B cell (primary cell): ENCODE data around the gene SLC43A3. TPM values are rescaled to one million over a fixed set of nuclear protein-coding genes. Genes with fewer than 3 reads are reported as not detected.
A peak's percentile ranks its signal among the peaks of the same experiment; 100 is the strongest.

Experiments
- ATAC-seq: fragments of 200-7000 bp; cut with Tn5 transposase; one replicate; pipeline ENCODE4 v1.10.0; 2021; ENCODE audit warnings: low read depth, mild to moderate bottlenecking, moderate number of reproducible peaks, moderate library complexity
- CTCF ChIA-PET: fragments of 350-600 bp; sonication (Branson Sonifier 250); formaldehyde crosslinking; loops from one replicate; lab custom pipeline; 2021; ENCODE audit warnings: antibody characterized with exemption, inconsistent platforms; lab: Charles Lee
- POLR2A ChIA-PET: fragments of 350-600 bp; sonication (Branson Sonifier 250); formaldehyde crosslinking; loops from one replicate; lab custom pipeline; 2021; ENCODE audit warnings: antibody characterized with exemption; lab: Charles Lee
- DNase-seq: peaks from one replicate; pipeline ENCODE4 v3.0.0; 2013
- H2AFZ ChIP-seq: 2 replicates; pipeline ENCODE4 v1.6.1; 2012; ENCODE audit warnings: mild to moderate bottlenecking, low read depth, low read length; ENCODE audit not compliant: insufficient read depth, poor library complexity, severe bottlenecking
- H3K27ac ChIP-seq, 2 donors: 1 replicate in 1 of 2; 2 replicates in 1 of 2; pipeline ENCODE4 v1.5.1; 2012 to 2013; ENCODE audit warnings: low read length in 2 of 2, mild to moderate bottlenecking in 2 of 2, moderate library complexity in 1 of 2
- H3K27me3 ChIP-seq, 4 experiments: fragments of 200-600 bp in 1 of 4; sonication (generic) in 1 of 4; replicated peaks in 1 of 4; 1 replicate in 2 of 4; 2 replicates in 2 of 4; pipeline versions ENCODE4 v1.6.1 to v1.7.0; 2013 to 2016; ENCODE audit warnings: low read length in 3 of 4, mild to moderate bottlenecking in 2 of 4, mixed read lengths in 1 of 4, moderate library complexity in 1 of 4; ENCODE audit not compliant: insufficient read depth in 4 of 4, control insufficient read depth in 3 of 4; ENCODE audit errors: control extremely low read depth in 1 of 4
- H3K36me3 ChIP-seq, 2 experiments: replicated peaks in 1 of 2; 1 replicate in 1 of 2; 2 replicates in 1 of 2; pipeline versions ENCODE4 v1.6.1 to v1.7.1; 2013; ENCODE audit warnings: low read length in 1 of 2; ENCODE audit not compliant: insufficient read depth in 2 of 2, control insufficient read depth in 1 of 2; ENCODE audit errors: control extremely low read depth in 1 of 2, extremely low read depth in 1 of 2
- H3K4me1 ChIP-seq, 2 donors: fragments of 200-600 bp in 1 of 2; sonication (generic) in 1 of 2; 1 replicate in 1 of 2; 2 replicates in 1 of 2; pipeline versions ENCODE4 v1.5.1 to v1.6.1; 2013 to 2017; ENCODE audit warnings: low read length in 2 of 2; ENCODE audit not compliant: control insufficient read depth in 2 of 2, insufficient read depth in 2 of 2
- H3K4me2 ChIP-seq: replicated peaks from 2 replicates; pipeline ENCODE3; 2012; ENCODE audit warnings: mild to moderate bottlenecking, low read depth, low read length; ENCODE audit not compliant: poor library complexity, severe bottlenecking
- H3K4me3 ChIP-seq, 5 experiments: fragments of 200-600 bp in 1 of 5; sonication (generic) in 1 of 5; 1 replicate in 3 of 5; 2 replicates in 2 of 5; pipeline versions ENCODE4 v1.5.1 to v1.7.0; 2011 to 2016; ENCODE audit warnings: low read length in 4 of 5, mild to moderate bottlenecking in 4 of 5, low read depth in 2 of 5, control low read depth in 1 of 5, moderate library complexity in 1 of 5; ENCODE audit not compliant: insufficient read depth in 1 of 5; ENCODE audit errors: control extremely low read depth in 1 of 5, extremely low read depth in 1 of 5
- H3K79me2 ChIP-seq: fragments of 200-600 bp; sonication (generic); one replicate; pipeline ENCODE4 v1.6.0; 2016; ENCODE audit warnings: low read length; ENCODE audit not compliant: control insufficient read depth, insufficient read depth
- H3K9ac ChIP-seq: fragments of 200-600 bp; sonication (generic); 2 replicates; pipeline ENCODE4 v1.6.1; 2017; ENCODE audit warnings: mild to moderate bottlenecking, low read length, moderate library complexity
- H3K9me3 ChIP-seq, 3 donors: one replicate each; pipeline versions ENCODE4 v1.6.1 to v1.7.1; 2013; ENCODE audit warnings: low read length in 2 of 3; ENCODE audit not compliant: control insufficient read depth in 2 of 3, insufficient read depth in 1 of 3; ENCODE audit errors: control extremely low read depth in 1 of 3
- H4K20me1 ChIP-seq: 2 replicates; pipeline ENCODE4 v1.6.0; 2012; ENCODE audit warnings: mild to moderate bottlenecking, low read length; ENCODE audit not compliant: insufficient read depth, control insufficient read depth, poor library complexity, severe bottlenecking
- H3K27ac Mint-ChIP-seq: one replicate; pipeline ENCODE4 v1.8.0; 2021; ENCODE audit warnings: mixed read lengths
- H3K27me3 Mint-ChIP-seq: one replicate; pipeline ENCODE4 v1.8.0; 2021; ENCODE audit warnings: mixed read lengths
- H3K4me1 Mint-ChIP-seq: one replicate; pipeline ENCODE4 v1.8.0; 2021; ENCODE audit warnings: mixed read lengths
- H3K4me3 Mint-ChIP-seq: one replicate; pipeline ENCODE4 v1.8.0; 2021; ENCODE audit warnings: mixed read lengths
- H3K9me3 Mint-ChIP-seq: one replicate; pipeline ENCODE4 v1.8.0; 2022; ENCODE audit warnings: mixed read lengths; ENCODE audit not compliant: insufficient read depth
- CTCF ChIP-seq: fragments of 200-600 bp; IDR thresholded peaks from one replicate; pipeline ENCODE4 v1.8.0; 2022; ENCODE audit warnings: antibody characterized with exemption, mild to moderate bottlenecking
- EZH2 ChIP-seq: IDR thresholded peaks from 2 replicates; pipeline ENCODE4 v1.6.1; 2012; ENCODE audit warnings: borderline replicate concordance, low read depth, mild to moderate bottlenecking, moderate library complexity, low read length; ENCODE audit not compliant: insufficient read depth, poor library complexity, severe bottlenecking
- WGBS: methylation state at CpG from one replicate; pipeline ENCODE4 v1.1.5; 2013; ENCODE audit warnings: missing lambda C conversion rate; ENCODE audit not compliant: insufficient coverage; 5-methylcytosine and 5-hydroxymethylcytosine counted together
- intact Hi-C: fragments of 100-400 bp; cut with micrococcal nuclease; formaldehyde crosslinking; loops from one replicate; pipeline ENCODE4 v1.10.0; 2022
- polyA minus RNA-seq: library from RNA; depleted of rRNA, polyadenylated mRNA; stranded (reverse); fragments of >200 nt; gene quantifications from 2 replicates; pipeline ENCODE4 v1.2.3, GENCODE V29; 2012
- polyA plus RNA-seq: library from polyadenylated mRNA; depleted of rRNA; stranded (reverse); fragments of >200 nt; gene quantifications from 2 replicates; pipeline ENCODE4 v1.2.3, GENCODE V29; 2012
- total RNA-seq, 2 donors: library from RNA; stranded (reverse); fragments of 120-200 nt in 1 of 2; gene quantifications; 1 replicate in 1 of 2; 2 replicates in 1 of 2; pipeline versions ENCODE4 v1.2.3 to v1.2.4, GENCODE V29; 2013 to 2022

The SLC43A3 gene
- 19.3 and 20.9 TPM in 2 replicates for total RNA-seq
- total RNA-seq (2013): 7.3 TPM
- polyA plus RNA-seq: 7.6 and 8.0 TPM in 2 replicates
- polyA minus RNA-seq: 11.7 and 13.6 TPM in 2 replicates

- no peaks in the 10 kb centered on the region for H3K9me3 Mint-ChIP-seq
- peak within 1 kb of the TSS; percentile 92 for H3K27ac Mint-ChIP-seq
- Histone ChIP-seq H2AFZ (peak within 1 kb of the TSS; percentile 95), H3K27ac (peak within 1 kb of the TSS; percentile 29 to 68), H3K9ac (peak within 1 kb of the TSS; percentile 80), H3K79me2 (peaks cover 10% of the 10 kb centered on the region), H3K36me3 (peaks cover 0 to 3% of the 10 kb centered on the region in 2 experiments), H4K20me1 (no peaks in the 10 kb centered on the region), H3K9me3 (peaks cover 0 to 4% (median 0%) of the 10 kb centered on the region in 3 donors), H3K4me2 (peak within 1 kb of the TSS; percentile 96), H3K27me3 (no peaks in the 10 kb centered on the region), H3K4me3 (peak within 1 kb of the TSS; percentile 32 to 90 (median 66)), H3K4me1 (peaks cover 28 to 33% of the 10 kb centered on the region in 2 donors)
- ATAC-seq (peak; percentile 88), DNase-seq (peak; percentile 78)
- intact Hi-C loops: loop anchor here (1.0 to 5.0 kb wide), 2 partner anchors 90 to 103 kb away; partner anchors contain the start of genes P2RX3, SSRP1 and TIMM10
- TF ChIP-seq EZH2: no peak
- no peak for TF ChIP-seq CTCF
- no peaks in the 10 kb centered on the region for H3K27me3 Mint-ChIP-seq
- ChIA-PET POLR2A (no interaction called here), CTCF (interaction anchor here (0.6 to 4.2 kb wide), 9 partner anchors 10 to 205 kb away, joined by 3 to 22 read pairs (median 4); no protein-coding TSS in a partner anchor)
- peaks cover 36% of the 10 kb centered on the region for H3K4me1 Mint-ChIP-seq
- peak within 1 kb of the TSS; percentile 91 for H3K4me3 Mint-ChIP-seq
- WGBS: 3% methylated on average over 38 of the region's 39 CpGs
Measured at GRCh38 chr11:57426929-57427726, at the start of gene SLC43A3. Gene SLC43A3 (minus strand): TSS chr11:57427121. CDS start chr11:57426172, 949 bp downstream.
